ENCODE data around the gene STYXL2. TPM values are rescaled to one million over a fixed set of nuclear protein-coding genes. Genes with fewer than 3 reads are reported as not detected.

STYXL2 gene
- total and polyA plus RNA-seq, 2 of the 4 experiments (the other 2 are of a cell fraction) = not detected

DNA sequence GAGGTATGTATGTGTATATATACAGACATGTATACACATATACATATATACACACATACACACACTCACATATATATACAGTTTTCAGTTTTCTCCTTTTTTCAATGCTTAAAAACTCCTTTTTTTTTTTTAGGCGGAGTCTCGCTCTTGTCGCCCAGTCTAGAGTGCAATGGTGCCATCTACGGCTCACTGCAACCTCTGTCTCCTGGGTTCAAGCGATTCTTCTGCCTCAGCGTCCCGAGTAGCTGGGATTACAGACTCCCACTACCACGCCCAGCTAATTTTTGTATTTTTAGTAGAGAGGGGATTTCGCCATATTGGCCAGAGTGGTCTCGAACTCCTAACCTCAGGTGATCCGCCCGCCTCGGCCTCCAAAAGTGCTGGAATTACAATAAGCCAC, 27.0 kb downstream of the STYXL2 start:
- Histone ChIP-seq H3K36me3 (ENCODE audit: control insufficient read depth, insufficient read depth, low read length) (no peaks in the 10 kb centered on the region), H3K4me3 (ENCODE audit: insufficient read depth, low read depth, low read length) (no peak overlapping the region), H4K5ac (ENCODE audit: low read depth, low read length) (no peak overlapping the region), H3K9me1 (ENCODE audit: insufficient read depth, low read length) (no peaks in the 10 kb centered on the region), H3K79me1 (ENCODE audit: low read depth in 1 of 2, low read length in 2 of 2) (no peaks in the 10 kb centered on the region), H3K27me3 (ENCODE audit: control insufficient read depth, insufficient read depth, low read length) (peaks cover 10% of the 10 kb centered on the region), H3K14ac (replicated peaks; ENCODE audit: low read depth, low read length) (no peak overlapping the region), H2BK20ac (ENCODE audit: low read depth, low read length) (no peak overlapping the region), H3K4me1 (ENCODE audit: control insufficient read depth, insufficient read depth, low read length) (no peaks in the 10 kb centered on the region), H3K4me2 (ENCODE audit: low read depth, low read length) (peak overlapping the region; percentile 88; the same call in 1 of the 2 replicates), H3K4ac (ENCODE audit: low read depth, low read length) (no peak overlapping the region), H3K56ac (ENCODE audit: extremely low read depth, insufficient read depth, low read length) (no peak overlapping the region), H2BK120ac (ENCODE audit: low read depth, low read length) (no peak overlapping the region), H2AFZ (replicated peaks; ENCODE audit: low read length, poor library complexity) (no peak overlapping the region), H4K20me1 (ENCODE audit: insufficient read depth, low read length) (no peaks in the 10 kb centered on the region), H3K9me3 (ENCODE audit: control insufficient read depth, insufficient read depth, low read length) (no peaks in the 10 kb centered on the region), H3K27ac (ENCODE audit: insufficient read depth, low read length) (no peak overlapping the region), H3K9ac (ENCODE audit: low read depth, low read length) (no peak overlapping the region), H2AK9ac (replicated peaks; ENCODE audit: low read depth, low read length, poor library complexity) (no peak overlapping the region), H3K18ac (ENCODE audit: low read depth, low read length) (no peak overlapping the region), H4K91ac (ENCODE audit: insufficient read depth, low read depth, low read length) (no peak overlapping the region), H4K8ac (ENCODE audit: low read depth in 2 of 2, low read length in 2 of 2) (no peak overlapping the region), H2AK5ac (ENCODE audit: low read depth, low read length) (no peak overlapping the region), H3K23ac (ENCODE audit: low read depth, low read length) (no peak overlapping the region), H2BK15ac (ENCODE audit: low read depth, low read length) (no peak overlapping the region), H2BK5ac (ENCODE audit: low read depth, low read length, poor library complexity, severe bottlenecking) (no peak overlapping the region)
- ATAC-seq (ENCODE audit: low read depth) (no peak), DNase-seq (no peak)
- WGBS, 2 experiments (ENCODE audit: extremely low coverage in 2 of 2, insufficient read length in 1 of 2) = no CpG with 5 or more reads among the region's 13 CpGs
- in situ Hi-C loops (cut with MboI; ENCODE audit: low sequenced_read_pairs) = no loop called here
- intact Hi-C loops (cut with micrococcal nuclease) = no loop called here
- dilution Hi-C loops (cut with HindIII; ENCODE audit: low sequenced_read_pairs, unreplicated experiment) = no loop called here
- CTCF ChIA-PET = no interaction called here
- BruUV-seq (replicated peaks) = no TSS peak
- TF ChIP-seq MAZ (IDR thresholded peaks at IDR 0.05; ENCODE audit: borderline replicate concordance, low read depth, low read length) (no peak), MXI1 (IDR thresholded peaks at IDR 0.05; ENCODE audit: borderline replicate concordance, low read depth, low read length) (no peak), CEBPB (IDR thresholded peaks at IDR 0.05; ENCODE audit: low read depth, low read length) (no peak), RCOR1 (IDR thresholded peaks at IDR 0.05; ENCODE audit: insufficient replicate concordance, low read length) (no peak), SMC3 (IDR thresholded peaks at IDR 0.05; ENCODE audit: low read depth, low read length) (no peak), BHLHE40 (IDR thresholded peaks at IDR 0.05; ENCODE audit: low read depth, low read length) (no peak), RAD21 (IDR thresholded peaks at IDR 0.05; ENCODE audit: low read length) (no peak), FOS (IDR thresholded peaks at IDR 0.05; ENCODE audit: low read depth, low read length) (no peak), POLR2A (IDR thresholded peaks at IDR 0.05; ENCODE audit: low read depth, low read length) (no peak)
- POLR2A ChIA-PET (ENCODE audit: unreplicated experiment) = no interaction called here

Measured in IMR-90 (cell line).